HG03571 (cell line): ENCODE data around the gene FARP1.

Experiments
- ATAC-seq: cut with Tn5 transposase; IDR thresholded peaks from one replicate; pipeline ENCODE4 v1.9.1; 2021; ENCODE audit not compliant: unreplicated experiment

Gene FARP1

GRCh38 chr13:98451676-98452470 is 309.0 kb downstream of the FARP1 start:
- ATAC-seq, result no peak

GRCh38 chr13:98452851-98453843 is 310.3 kb downstream of the FARP1 start:
- no peak for ATAC-seq

- no peak for ATAC-seq
Observed at GRCh38 chr13:98454389-98454881, 311.5 kb downstream of the FARP1 start.

- no peak for ATAC-seq
Observed at GRCh38 chr13:98456413-98456845, 313.5 kb downstream of the FARP1 start.

- no peak for ATAC-seq
Observed at GRCh38 chr13:98457053-98457452, 314.2 kb downstream of the FARP1 start.

GRCh38 chr13:98458431-98458830 is 315.5 kb downstream of the FARP1 start:
- ATAC-seq, result no peak

- no peak for ATAC-seq
Observed at GRCh38 chr13:98459171-98459681, 316.3 kb downstream of the FARP1 start.

- no peak for ATAC-seq
Observed at GRCh38 chr13:98459721-98460370, 317.0 kb downstream of the FARP1 start.

GRCh38 chr13:98460516-98460915 is 317.6 kb downstream of the FARP1 start:
- no peak for ATAC-seq

- ATAC-seq, result no peak
Observed at GRCh38 chr13:98461486-98462240, 318.8 kb downstream of the FARP1 start.

- no peak for ATAC-seq
Observed at GRCh38 chr13:98462241-98462882, 319.5 kb downstream of the FARP1 start.

GRCh38 chr13:98462946-98463345 is 320.1 kb downstream of the FARP1 start:
- ATAC-seq, result no peak

- no peak for ATAC-seq
Observed at GRCh38 chr13:98466634-98467236, 323.8 kb downstream of the FARP1 start.

GRCh38 chr13:98467263-98467985 is 324.5 kb downstream of the FARP1 start:
- ATAC-seq, result no peak

- ATAC-seq, result no peak
Observed at GRCh38 chr13:98468361-98468760, 325.5 kb downstream of the FARP1 start.

GRCh38 chr13:98468929-98469328 is 326.0 kb downstream of the FARP1 start:
- ATAC-seq, result no peak

- ATAC-seq, result no peak
Observed at GRCh38 chr13:98470920-98471319, 328.0 kb downstream of the FARP1 start.

GRCh38 chr13:98471934-98472333 is 329.0 kb downstream of the FARP1 start:
- ATAC-seq, result no peak
